SK-N-SH treated with all-trans-retinoic acid at 6 μM for 48 hours (cell line): ENCODE results near the gene ANP32A.

Experiments used
- ATAC-seq: fragments of 200-7000 bp; cut with Tn5 transposase; 3 replicates; pipeline ENCODE4 v1.9.1; 2020; ENCODE audit warnings: mild to moderate bottlenecking, moderate library complexity
- ARNTL ChIP-seq: fragments of 450-650 bp; formaldehyde crosslinking; IDR thresholded peaks from 2 replicates; pipeline ENCODE4 v1.5.0; 2020; ENCODE audit warnings: low read depth, mild to moderate bottlenecking, moderate library complexity, borderline replicate concordance
- BACH2 ChIP-seq: fragments of 250-450 bp; sonication (Bioruptor Pico); IDR thresholded peaks from 2 replicates; pipeline ENCODE4 v1.9.0; 2021; ENCODE audit warnings: mild to moderate bottlenecking, borderline replicate concordance
- CSDC2 ChIP-seq: fragments of 250-450 bp; sonication (Bioruptor Pico); IDR thresholded peaks from 2 replicates; pipeline ENCODE4 v1.5.0; 2020; ENCODE audit warnings: mild to moderate bottlenecking, moderate library complexity
- ESRRG ChIP-seq: fragments of 250-450 bp; sonication (Bioruptor Pico); IDR thresholded peaks from 2 replicates; pipeline ENCODE4 v1.6.1; 2021; ENCODE audit warnings: mild to moderate bottlenecking
- ISL1 ChIP-seq: fragments of 250-450 bp; sonication (Bioruptor Pico); IDR thresholded peaks from 2 replicates; pipeline ENCODE4 v2.1.2; 2022; ENCODE audit warnings: mild to moderate bottlenecking, moderate library complexity
- OSR1 ChIP-seq: fragments of 250-450 bp; sonication (Bioruptor Pico); IDR thresholded peaks from 2 replicates; pipeline ENCODE4 v1.8.0; 2022; ENCODE audit warnings: moderate library complexity, mild to moderate bottlenecking, inconsistent platforms
- PPARA ChIP-seq: fragments of 250-450 bp; sonication (Bioruptor Pico); IDR thresholded peaks from 2 replicates; pipeline ENCODE4 v1.5.0; 2020; ENCODE audit warnings: mild to moderate bottlenecking, borderline replicate concordance
- RARB ChIP-seq: fragments of 250-450 bp; sonication (Bioruptor Pico); IDR thresholded peaks from 2 replicates; pipeline ENCODE4 v1.8.0; 2021; ENCODE audit warnings: mild to moderate bottlenecking, moderate library complexity
- SNAI2 ChIP-seq: fragments of 250-450 bp; sonication (Bioruptor Pico); IDR thresholded peaks from 2 replicates; pipeline ENCODE4 v1.5.0; 2020; ENCODE audit warnings: mild to moderate bottlenecking, moderate library complexity
- TCF4 ChIP-seq: fragments of 250-450 bp; sonication (Bioruptor Pico); IDR thresholded peaks from 2 replicates; pipeline ENCODE4 v1.8.0; 2021; ENCODE audit warnings: mild to moderate bottlenecking, moderate library complexity, borderline replicate concordance
- TOX ChIP-seq: fragments of 250-450 bp; sonication (Bioruptor Pico); IDR thresholded peaks from 2 replicates; pipeline ENCODE4 v1.8.0; 2021; ENCODE audit warnings: mild to moderate bottlenecking, moderate library complexity, borderline replicate concordance
- ZC3H10 ChIP-seq: fragments of 250-450 bp; sonication (Bioruptor Pico); IDR thresholded peaks from 2 replicates; pipeline ENCODE4 v1.5.1; 2021; ENCODE audit warnings: mild to moderate bottlenecking, moderate library complexity
- ZFP3 ChIP-seq: fragments of 250-450 bp; sonication (Bioruptor Pico); IDR thresholded peaks from 2 replicates; pipeline ENCODE4 v1.5.0; 2020; ENCODE audit warnings: mild to moderate bottlenecking, moderate library complexity
- ZFP30 ChIP-seq: fragments of 450-650 bp; formaldehyde crosslinking; IDR thresholded peaks from 2 replicates; pipeline ENCODE4 v1.5.0; 2022; ENCODE audit warnings: mild to moderate bottlenecking, moderate library complexity
- ZNF565 ChIP-seq: fragments of 450-650 bp; formaldehyde crosslinking; conservative IDR thresholded peaks from 2 replicates; pipeline ENCODE4 v1.5.0; 2020; ENCODE audit warnings: low read depth, mild to moderate bottlenecking, moderate library complexity
- ZNF70 ChIP-seq: fragments of 450-650 bp; formaldehyde crosslinking; IDR thresholded peaks from 2 replicates; pipeline ENCODE4 v1.5.0; 2020; ENCODE audit warnings: mild to moderate bottlenecking, moderate library complexity
- ZNF8 ChIP-seq: fragments of 450-650 bp; formaldehyde crosslinking; IDR thresholded peaks from 2 replicates; pipeline ENCODE4 v1.5.0; 2020; ENCODE audit warnings: mild to moderate bottlenecking, moderate library complexity
- TF ChIP-seq, protein P1 (sequence below): fragments of 250-450 bp; sonication (Bioruptor Pico); IDR thresholded peaks from 2 replicates; pipeline ENCODE4 v1.5.1; 2021; ENCODE audit warnings: mild to moderate bottlenecking, moderate library complexity
- TF ChIP-seq, protein P2 (sequence below): fragments of 250-450 bp; sonication (Bioruptor Pico); IDR thresholded peaks from 2 replicates; pipeline ENCODE4 v1.8.0; 2021; ENCODE audit warnings: low read depth, mild to moderate bottlenecking, moderate library complexity, borderline replicate concordance
- TF ChIP-seq, protein P3 (sequence below): fragments of 250-450 bp; sonication (Bioruptor Pico); IDR thresholded peaks from 2 replicates; pipeline ENCODE4 v1.5.1; 2020; ENCODE audit warnings: low read depth, mild to moderate bottlenecking, moderate library complexity
- TF ChIP-seq, protein P4 (sequence below): fragments of 250-450 bp; sonication (Bioruptor Pico); IDR thresholded peaks from 2 replicates; pipeline ENCODE4 v1.5.0; 2020; ENCODE audit warnings: mild to moderate bottlenecking, moderate library complexity
- TF ChIP-seq, protein P5 (sequence below): fragments of 250-450 bp; sonication (Bioruptor Pico); IDR thresholded peaks from 2 replicates; pipeline ENCODE4 v1.8.0; 2020; ENCODE audit warnings: mild to moderate bottlenecking, moderate library complexity, borderline replicate concordance

The ANP32A gene

DNA sequence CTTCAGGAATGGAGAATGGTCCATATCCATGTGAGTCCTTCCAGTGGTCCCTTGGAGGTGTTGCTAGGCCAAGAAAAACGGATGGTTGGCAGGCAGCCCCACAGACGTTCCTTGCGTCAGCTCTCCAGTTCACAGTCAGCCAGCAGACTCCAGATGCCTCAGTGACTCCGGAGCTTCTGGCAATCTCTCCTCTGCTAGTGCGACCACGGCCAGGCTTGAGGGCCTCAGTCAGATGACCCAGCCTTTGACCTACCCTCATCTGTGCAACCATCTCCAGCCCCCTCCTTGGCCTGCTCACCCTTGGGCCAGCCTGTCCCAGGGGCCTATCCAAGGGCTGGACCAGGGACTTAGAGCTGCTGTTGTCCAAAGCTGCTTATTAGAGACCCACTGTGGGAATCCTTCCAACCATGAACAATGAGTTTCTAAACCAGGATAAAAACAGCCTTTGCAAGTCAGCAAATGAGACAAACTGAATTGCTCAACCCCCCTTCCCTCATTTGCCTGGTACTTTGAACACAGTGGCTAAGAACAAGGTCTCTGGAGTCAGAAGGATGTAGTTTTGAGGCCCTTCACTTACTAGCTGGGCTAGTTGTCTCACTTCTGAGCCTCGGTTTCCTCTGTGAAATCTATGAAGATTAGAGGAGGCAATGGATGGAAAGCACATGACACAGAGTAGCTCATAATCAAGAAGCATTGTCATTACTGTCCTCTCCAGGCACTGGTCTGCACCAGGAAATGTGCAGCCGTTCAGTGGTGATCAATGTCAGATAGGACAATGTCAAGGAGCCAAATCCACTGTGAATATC is 44.8 kb downstream of the ANP32A start:
- TF ChIP-seq, protein P1, sequence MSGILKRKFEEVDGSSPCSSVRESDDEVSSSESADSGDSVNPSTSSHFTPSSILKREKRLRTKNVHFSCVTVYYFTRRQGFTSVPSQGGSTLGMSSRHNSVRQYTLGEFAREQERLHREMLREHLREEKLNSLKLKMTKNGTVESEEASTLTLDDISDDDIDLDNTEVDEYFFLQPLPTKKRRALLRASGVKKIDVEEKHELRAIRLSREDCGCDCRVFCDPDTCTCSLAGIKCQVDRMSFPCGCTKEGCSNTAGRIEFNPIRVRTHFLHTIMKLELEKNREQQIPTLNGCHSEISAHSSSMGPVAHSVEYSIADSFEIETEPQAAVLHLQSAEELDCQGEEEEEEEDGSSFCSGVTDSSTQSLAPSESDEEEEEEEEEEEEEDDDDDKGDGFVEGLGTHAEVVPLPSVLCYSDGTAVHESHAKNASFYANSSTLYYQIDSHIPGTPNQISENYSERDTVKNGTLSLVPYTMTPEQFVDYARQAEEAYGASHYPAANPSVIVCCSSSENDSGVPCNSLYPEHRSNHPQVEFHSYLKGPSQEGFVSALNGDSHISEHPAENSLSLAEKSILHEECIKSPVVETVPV (CRISPR knock-in tag) = no peak
- TF ChIP-seq, protein P2, sequence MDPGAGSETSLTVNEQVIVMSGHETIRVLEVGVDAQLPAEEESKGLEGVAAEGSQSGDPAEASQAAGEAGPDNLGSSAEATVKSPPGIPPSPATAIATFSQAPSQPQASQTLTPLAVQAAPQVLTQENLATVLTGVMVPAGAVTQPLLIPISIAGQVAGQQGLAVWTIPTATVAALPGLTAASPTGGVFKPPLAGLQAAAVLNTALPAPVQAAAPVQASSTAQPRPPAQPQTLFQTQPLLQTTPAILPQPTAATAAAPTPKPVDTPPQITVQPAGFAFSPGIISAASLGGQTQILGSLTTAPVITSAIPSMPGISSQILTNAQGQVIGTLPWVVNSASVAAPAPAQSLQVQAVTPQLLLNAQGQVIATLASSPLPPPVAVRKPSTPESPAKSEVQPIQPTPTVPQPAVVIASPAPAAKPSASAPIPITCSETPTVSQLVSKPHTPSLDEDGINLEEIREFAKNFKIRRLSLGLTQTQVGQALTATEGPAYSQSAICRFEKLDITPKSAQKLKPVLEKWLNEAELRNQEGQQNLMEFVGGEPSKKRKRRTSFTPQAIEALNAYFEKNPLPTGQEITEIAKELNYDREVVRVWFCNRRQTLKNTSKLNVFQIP = no peak
- TF ChIP-seq ZFP30 (no peak), ZNF70 (CRISPR knock-in tag) (no peak), ZC3H10 (no peak), TOX (no peak), BACH2 (no peak), OSR1 (CRISPR knock-in tag) (no peak), ESRRG (no peak), ARNTL (CRISPR knock-in tag) (no peak)
- TF ChIP-seq, protein P3, sequence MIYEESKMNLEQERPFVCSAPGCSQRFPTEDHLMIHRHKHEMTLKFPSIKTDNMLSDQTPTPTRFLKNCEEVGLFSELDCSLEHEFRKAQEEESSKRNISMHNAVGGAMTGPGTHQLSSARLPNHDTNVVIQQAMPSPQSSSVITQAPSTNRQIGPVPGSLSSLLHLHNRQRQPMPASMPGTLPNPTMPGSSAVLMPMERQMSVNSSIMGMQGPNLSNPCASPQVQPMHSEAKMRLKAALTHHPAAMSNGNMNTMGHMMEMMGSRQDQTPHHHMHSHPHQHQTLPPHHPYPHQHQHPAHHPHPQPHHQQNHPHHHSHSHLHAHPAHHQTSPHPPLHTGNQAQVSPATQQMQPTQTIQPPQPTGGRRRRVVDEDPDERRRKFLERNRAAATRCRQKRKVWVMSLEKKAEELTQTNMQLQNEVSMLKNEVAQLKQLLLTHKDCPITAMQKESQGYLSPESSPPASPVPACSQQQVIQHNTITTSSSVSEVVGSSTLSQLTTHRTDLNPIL (CRISPR knock-in tag) = no peak
- peak; percentile 12; the same call in 2 of the 3 replicates for ATAC-seq

DNA sequence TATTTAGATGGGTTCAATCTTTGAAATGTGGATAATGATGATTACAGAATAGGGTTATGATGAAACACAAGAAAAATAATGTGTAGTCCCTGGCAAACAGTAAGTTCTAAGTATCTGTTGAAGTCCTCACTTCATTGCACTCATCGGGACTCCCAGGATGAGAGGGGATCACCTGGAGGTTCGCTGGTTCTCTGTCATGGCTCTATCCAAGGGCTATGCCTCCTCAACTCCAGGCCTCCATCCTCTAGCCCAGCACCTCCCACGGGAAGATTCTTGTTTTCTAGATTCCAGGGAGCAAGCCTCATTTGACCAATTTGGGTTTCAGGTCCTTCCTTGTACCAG is 45.5 kb downstream of the ANP32A start:
- ATAC-seq = no peak
- TF ChIP-seq TCF4 (no peak), BACH2 (no peak), RARB (CRISPR knock-in tag) (no peak), ISL1 (CRISPR knock-in tag) (no peak), CSDC2 (CRISPR knock-in tag) (no peak), ZFP30 (no peak), ZFP3 (CRISPR knock-in tag) (no peak), ZNF565 (CRISPR knock-in tag) (no peak), PPARA (CRISPR knock-in tag) (no peak), TOX (no peak), ZNF8 (no peak), ZC3H10 (no peak), ZNF70 (CRISPR knock-in tag) (no peak), SNAI2 (no peak)
- TF ChIP-seq, protein P4, sequence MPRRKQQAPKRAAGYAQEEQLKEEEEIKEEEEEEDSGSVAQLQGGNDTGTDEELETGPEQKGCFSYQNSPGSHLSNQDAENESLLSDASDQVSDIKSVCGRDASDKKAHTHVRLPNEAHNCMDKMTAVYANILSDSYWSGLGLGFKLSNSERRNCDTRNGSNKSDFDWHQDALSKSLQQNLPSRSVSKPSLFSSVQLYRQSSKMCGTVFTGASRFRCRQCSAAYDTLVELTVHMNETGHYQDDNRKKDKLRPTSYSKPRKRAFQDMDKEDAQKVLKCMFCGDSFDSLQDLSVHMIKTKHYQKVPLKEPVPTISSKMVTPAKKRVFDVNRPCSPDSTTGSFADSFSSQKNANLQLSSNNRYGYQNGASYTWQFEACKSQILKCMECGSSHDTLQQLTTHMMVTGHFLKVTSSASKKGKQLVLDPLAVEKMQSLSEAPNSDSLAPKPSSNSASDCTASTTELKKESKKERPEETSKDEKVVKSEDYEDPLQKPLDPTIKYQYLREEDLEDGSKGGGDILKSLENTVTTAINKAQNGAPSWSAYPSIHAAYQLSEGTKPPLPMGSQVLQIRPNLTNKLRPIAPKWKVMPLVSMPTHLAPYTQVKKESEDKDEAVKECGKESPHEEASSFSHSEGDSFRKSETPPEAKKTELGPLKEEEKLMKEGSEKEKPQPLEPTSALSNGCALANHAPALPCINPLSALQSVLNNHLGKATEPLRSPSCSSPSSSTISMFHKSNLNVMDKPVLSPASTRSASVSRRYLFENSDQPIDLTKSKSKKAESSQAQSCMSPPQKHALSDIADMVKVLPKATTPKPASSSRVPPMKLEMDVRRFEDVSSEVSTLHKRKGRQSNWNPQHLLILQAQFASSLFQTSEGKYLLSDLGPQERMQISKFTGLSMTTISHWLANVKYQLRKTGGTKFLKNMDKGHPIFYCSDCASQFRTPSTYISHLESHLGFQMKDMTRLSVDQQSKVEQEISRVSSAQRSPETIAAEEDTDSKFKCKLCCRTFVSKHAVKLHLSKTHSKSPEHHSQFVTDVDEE (CRISPR knock-in tag) = no peak
- TF ChIP-seq, protein P2 = no peak
- TF ChIP-seq, protein P1 (CRISPR knock-in tag) = no peak
- TF ChIP-seq, protein P5, sequence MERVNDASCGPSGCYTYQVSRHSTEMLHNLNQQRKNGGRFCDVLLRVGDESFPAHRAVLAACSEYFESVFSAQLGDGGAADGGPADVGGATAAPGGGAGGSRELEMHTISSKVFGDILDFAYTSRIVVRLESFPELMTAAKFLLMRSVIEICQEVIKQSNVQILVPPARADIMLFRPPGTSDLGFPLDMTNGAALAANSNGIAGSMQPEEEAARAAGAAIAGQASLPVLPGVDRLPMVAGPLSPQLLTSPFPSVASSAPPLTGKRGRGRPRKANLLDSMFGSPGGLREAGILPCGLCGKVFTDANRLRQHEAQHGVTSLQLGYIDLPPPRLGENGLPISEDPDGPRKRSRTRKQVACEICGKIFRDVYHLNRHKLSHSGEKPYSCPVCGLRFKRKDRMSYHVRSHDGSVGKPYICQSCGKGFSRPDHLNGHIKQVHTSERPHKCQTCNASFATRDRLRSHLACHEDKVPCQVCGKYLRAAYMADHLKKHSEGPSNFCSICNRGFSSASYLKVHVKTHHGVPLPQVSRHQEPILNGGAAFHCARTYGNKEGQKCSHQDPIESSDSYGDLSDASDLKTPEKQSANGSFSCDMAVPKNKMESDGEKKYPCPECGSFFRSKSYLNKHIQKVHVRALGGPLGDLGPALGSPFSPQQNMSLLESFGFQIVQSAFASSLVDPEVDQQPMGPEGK = no peak
- TF ChIP-seq, protein P3 (CRISPR knock-in tag) = no peak
